ACC112 (cell line): ENCODE measurements around the gene GTF2I.
"Not testable (repeated sequence)": the region's sequence is repeated elsewhere in the genome, so short reads cannot be mapped to it uniquely, and the experiment has no call there.

Experiments
- H2AFZ ChIP-seq: fragments of 200-600 bp; sonication (generic); one replicate; pipeline ENCODE4 v1.6.0; 2017; ENCODE audit warnings: antibody characterized with exemption, low read length; ENCODE audit not compliant: unreplicated experiment
- H3K27ac ChIP-seq: fragments of 200-600 bp; sonication (generic); 2 replicates; pipeline ENCODE4 v1.5.1; 2014; ENCODE audit warnings: low read depth, mild to moderate bottlenecking, antibody characterized with exemption, low read length, moderate library complexity
- H3K27me3 ChIP-seq: fragments of 200-600 bp; sonication (generic); 2 replicates; pipeline ENCODE4 v1.6.1; 2014; ENCODE audit warnings: mild to moderate bottlenecking, antibody characterized with exemption, low read length, moderate library complexity, mixed read lengths; ENCODE audit not compliant: insufficient read depth
- H3K36me3 ChIP-seq: fragments of 200-600 bp; sonication (generic); 2 replicates; pipeline ENCODE4 v1.6.1; 2016; ENCODE audit warnings: mild to moderate bottlenecking, antibody characterized with exemption, low read length, moderate library complexity, mixed read lengths; ENCODE audit not compliant: insufficient read depth
- H3K4me1 ChIP-seq: fragments of 200-600 bp; sonication (generic); one replicate; pipeline ENCODE4 v1.6.1; 2016; ENCODE audit warnings: low read length, mixed read lengths; ENCODE audit not compliant: insufficient read depth, unreplicated experiment, control insufficient read depth
- H3K4me3 ChIP-seq: fragments of 200-600 bp; sonication (generic); 2 replicates; pipeline ENCODE4 v1.5.1; 2014; ENCODE audit warnings: mild to moderate bottlenecking, low read depth, low read length
- H3K79me2 ChIP-seq: fragments of 200-600 bp; sonication (generic); one replicate; pipeline ENCODE4 v1.6.0; 2016; ENCODE audit warnings: low read length; ENCODE audit not compliant: control insufficient read depth, unreplicated experiment, insufficient read depth

GTF2I gene

DNA sequence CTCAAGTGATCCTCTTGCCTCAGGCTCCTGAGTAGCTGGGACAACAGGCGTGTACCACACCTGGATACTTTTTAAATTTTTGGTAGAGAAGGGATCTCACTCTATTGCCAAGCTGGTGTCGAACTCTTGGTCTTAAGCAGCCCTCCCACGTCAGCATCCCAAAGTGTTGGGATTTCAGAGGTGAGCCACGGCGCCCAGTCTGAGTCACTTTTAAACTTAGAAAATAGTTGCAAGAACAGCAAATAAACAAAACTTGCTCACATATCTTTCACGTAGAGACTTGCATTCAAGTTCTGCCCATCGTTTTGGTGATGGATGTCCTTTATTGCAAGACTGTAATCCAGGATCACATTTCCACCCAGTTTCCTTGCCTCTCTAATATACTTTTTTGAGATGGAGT is 16.6 kb downstream of the GTF2I start:
- H3K27ac ChIP-seq: no peak overlapping the region
- H3K4me1 ChIP-seq: no peaks in the 10 kb centered on the region
- no peaks in the 10 kb centered on the region for H3K27me3 ChIP-seq
- H2AFZ ChIP-seq: no peak overlapping the region
- peaks cover 4% of the 10 kb centered on the region; the same call in 1 of the 2 replicates for H3K36me3 ChIP-seq
- H3K79me2 ChIP-seq: peaks cover 84% of the 10 kb centered on the region
- no peak overlapping the region for H3K4me3 ChIP-seq

DNA sequence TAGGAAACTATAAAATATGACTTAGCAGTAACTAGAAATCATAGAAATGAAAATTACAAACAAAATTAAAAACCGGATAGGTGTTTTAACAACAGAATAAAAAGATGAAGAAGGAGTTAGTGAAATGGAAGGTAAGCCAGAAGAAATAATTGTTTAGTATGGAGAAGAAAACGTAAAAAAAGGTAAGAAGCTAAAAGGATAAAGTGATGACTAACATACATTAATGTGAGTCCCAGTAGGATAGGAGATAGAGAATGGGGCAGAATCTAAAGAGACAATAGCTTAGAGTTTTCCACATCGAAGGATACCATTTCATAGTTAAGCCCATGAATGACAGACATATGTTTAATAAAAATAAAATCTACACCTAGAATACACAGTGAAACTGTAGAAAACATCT is 25.3 kb downstream of the GTF2I start:
- Histone ChIP-seq H3K27ac (no peak overlapping the region), H3K27me3 (no peaks in the 10 kb centered on the region), H3K4me3 (no peak overlapping the region), H2AFZ (no peak overlapping the region), H3K36me3 (peaks cover 6% of the 10 kb centered on the region; the same call in 1 of the 2 replicates), H3K4me1 (no peaks in the 10 kb centered on the region), H3K79me2 (peaks cover 74% of the 10 kb centered on the region)

DNA sequence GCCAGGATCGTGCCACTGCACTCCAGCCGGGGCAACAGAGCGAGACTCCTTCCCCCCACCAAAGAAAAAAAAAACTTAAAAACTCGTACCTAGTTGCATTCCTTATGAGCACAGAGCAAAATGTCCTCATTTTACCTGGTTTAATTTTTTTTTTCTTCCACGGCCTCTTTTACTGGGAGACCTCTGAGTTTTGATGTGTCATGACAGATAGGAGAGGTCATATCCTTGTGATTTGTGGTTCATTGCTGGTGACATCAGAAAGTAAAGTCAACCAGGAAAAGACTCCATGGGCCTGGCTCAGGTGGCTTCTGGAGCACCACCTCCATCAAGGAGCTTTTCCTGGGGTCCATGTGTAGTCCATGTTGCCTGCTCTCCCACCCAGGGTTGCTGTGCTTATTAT is 26.3 kb downstream of the GTF2I start:
- H3K27ac ChIP-seq: no peak overlapping the region
- no peaks in the 10 kb centered on the region for H3K27me3 ChIP-seq
- no peak overlapping the region for H3K4me3 ChIP-seq
- no peak overlapping the region for H2AFZ ChIP-seq
- peaks cover 4% of the 10 kb centered on the region; the same call in 1 of the 2 replicates for H3K36me3 ChIP-seq
- no peaks in the 10 kb centered on the region for H3K4me1 ChIP-seq
- peaks cover 72% of the 10 kb centered on the region for H3K79me2 ChIP-seq

DNA sequence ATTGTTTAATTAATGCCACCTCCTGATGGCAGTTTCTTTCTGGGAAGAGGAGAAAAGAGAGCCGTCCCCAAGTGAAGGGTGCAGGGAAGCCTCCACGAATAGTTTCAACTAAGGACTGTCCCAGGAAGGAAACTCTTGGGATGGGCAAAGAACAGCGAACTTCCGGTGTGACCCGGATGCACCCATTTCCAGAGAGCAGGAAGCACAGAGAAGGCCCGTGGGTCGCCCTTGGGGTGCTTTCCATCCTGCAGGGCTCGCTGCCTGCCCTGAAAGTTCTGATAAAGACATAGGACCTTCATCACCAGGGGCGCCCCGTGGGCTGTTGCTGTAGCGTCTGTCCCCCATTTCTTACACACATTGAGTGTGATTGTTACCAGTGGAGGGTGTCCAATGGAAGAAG is 27.0 kb downstream of the GTF2I start:
- Histone ChIP-seq H3K4me3 (no peak overlapping the region), H3K4me1 (no peaks in the 10 kb centered on the region), H3K27me3 (no peaks in the 10 kb centered on the region), H2AFZ (no peak overlapping the region), H3K36me3 (0 out of 2 replicates have a peak, but pooled peaks cover under 1% of the 10 kb centered on the region), H3K79me2 (peaks cover 69% of the 10 kb centered on the region), H3K27ac (no peak overlapping the region)

DNA sequence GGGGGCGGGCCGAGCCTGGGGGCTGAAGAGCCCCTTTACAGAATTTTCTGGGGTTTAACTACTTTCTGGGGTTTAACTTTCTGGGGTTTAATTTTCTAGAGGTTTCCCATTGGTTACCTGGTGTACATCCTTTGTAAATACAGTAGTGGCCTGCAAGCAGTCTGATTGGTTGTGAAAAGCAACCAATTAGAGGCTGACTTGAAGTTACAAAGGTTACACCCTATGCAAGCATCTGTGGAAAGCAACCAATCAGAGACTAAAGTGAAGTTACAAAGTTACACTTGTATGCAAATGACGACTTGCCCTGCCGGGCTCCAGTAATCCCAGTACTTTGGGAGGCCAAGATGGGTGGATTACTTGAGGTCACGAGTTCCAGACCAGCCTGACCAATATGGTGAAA is 27.4 kb downstream of the GTF2I start:
- Histone ChIP-seq H3K36me3 (no peaks in the 10 kb centered on the region), H3K4me1 (no peaks in the 10 kb centered on the region), H3K27ac (no peak overlapping the region), H3K4me3 (no peak overlapping the region), H3K79me2 (peaks cover 69% of the 10 kb centered on the region), H2AFZ (no peak overlapping the region), H3K27me3 (no peaks in the 10 kb centered on the region)

DNA sequence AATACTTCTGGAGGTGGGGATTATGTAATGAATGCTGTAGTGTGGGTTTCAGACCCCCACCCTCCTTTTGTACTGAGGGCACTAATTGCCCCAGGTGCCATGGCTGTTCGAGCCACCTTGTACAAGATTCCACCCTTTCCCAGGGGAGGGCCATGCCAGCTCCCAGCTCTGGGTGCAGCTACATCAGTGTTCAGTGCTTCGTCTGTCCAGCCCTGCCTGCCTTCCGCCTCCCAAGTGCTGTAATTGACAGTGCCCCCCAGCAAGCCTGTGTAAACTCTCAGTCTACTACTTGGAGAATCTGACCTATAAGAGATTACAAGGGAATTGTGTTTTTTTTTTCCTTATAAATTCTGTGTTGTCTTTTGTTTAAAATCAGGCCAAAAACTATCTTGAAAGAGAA is 33.0 kb downstream of the GTF2I start:
- H3K36me3 ChIP-seq: peaks cover 34% of the 10 kb centered on the region
- peaks cover 26% of the 10 kb centered on the region for H3K79me2 ChIP-seq
- no peaks in the 10 kb centered on the region for H3K4me1 ChIP-seq
- no peaks in the 10 kb centered on the region for H3K27me3 ChIP-seq
- H2AFZ ChIP-seq: no peak overlapping the region
- H3K27ac ChIP-seq: no peak overlapping the region
- H3K4me3 ChIP-seq: no peak overlapping the region

DNA sequence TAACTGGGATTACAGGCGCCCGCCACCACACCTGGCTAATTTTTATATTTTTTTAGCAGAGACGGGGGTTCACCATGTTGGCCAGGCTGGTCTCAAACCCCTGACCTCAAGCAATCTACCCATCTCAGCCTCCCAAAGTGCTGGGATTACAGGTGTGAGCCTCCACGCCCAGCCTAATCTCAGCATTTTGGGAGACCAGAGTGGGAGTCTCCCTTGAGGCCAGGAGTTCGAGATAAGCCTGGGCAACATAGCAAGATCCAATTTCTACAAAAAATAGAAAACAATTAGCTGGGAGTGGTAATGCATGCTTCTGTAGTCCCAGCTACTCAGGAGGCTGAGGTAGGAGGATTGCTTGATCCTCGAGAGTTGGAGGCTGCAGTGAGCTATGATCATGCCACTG is 46.9 kb downstream of the GTF2I start:
- H3K36me3 ChIP-seq: peaks cover 39% of the 10 kb centered on the region
- H3K79me2 ChIP-seq, H3K27ac ChIP-seq, H3K4me1 ChIP-seq, H3K27me3 ChIP-seq, H2AFZ ChIP-seq, H3K4me3 ChIP-seq: not testable (repeated sequence)

DNA sequence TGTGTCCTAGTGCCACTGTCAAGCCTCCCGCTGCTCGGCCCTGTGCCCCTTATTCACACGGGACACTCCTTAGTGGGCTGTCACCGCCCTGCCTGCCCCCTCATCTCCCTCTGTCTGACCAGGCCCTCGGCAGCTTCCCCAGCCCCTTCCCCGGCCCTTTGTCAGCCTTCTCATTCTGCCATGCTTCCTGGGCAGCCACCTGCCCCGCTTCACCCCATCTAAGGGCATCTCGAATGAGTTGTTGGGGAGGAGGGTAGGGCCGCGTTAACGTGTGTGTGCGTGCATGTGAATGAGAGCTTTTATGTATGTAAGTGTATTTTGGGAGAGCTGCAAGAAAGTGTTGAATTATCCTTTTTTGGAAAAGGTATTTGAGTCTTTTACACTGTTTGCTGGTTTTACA is 49.7 kb downstream of the GTF2I start:
- Histone ChIP-seq H3K4me1 (no peaks in the 10 kb centered on the region), H2AFZ (no peak overlapping the region), H3K79me2 (no peaks in the 10 kb centered on the region), H3K4me3 (no peak overlapping the region), H3K27me3 (no peaks in the 10 kb centered on the region), H3K27ac (no peak overlapping the region), H3K36me3 (peaks cover 49% of the 10 kb centered on the region)

DNA sequence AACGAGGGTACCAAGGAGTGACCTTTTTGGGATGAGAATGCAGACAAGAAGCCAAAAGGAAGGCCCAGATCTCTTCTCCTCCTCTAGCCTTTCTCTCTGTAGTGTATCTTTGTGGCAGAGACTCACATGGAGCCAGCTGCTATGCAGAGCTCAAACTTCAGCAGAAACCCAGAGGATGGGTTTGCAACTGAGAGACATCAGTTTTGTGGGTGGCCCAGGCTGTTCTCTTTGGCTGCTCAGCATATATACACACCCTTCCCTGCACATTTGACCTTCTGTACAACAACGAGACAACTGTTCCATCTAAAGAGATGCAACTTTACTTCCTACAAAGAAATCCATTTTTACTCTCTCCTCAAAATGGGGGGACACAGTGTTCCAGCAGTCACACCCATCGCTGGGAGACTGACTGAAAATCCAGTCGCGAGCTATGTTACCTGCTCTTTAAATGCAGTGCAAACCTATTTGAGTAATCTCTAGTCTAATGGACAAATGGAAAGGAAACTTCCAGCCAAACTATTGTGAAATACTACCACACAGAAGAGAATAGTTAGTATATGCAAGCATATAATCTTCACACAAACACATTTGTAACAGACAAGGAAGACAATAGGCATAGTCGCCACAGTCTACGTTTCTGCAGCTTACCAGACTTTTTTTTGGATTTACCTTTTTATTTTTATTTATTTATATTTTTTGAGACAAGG is 51.2 kb downstream of the GTF2I start:
- no peak overlapping the region for H2AFZ ChIP-seq
- H3K79me2 ChIP-seq: no peaks in the 10 kb centered on the region
- no peak overlapping the region for H3K4me3 ChIP-seq
- H3K27me3 ChIP-seq: no peaks in the 10 kb centered on the region
- H3K4me1 ChIP-seq: no peaks in the 10 kb centered on the region
- H3K36me3 ChIP-seq: peaks cover 62% of the 10 kb centered on the region
- H3K27ac ChIP-seq: no peak overlapping the region

DNA sequence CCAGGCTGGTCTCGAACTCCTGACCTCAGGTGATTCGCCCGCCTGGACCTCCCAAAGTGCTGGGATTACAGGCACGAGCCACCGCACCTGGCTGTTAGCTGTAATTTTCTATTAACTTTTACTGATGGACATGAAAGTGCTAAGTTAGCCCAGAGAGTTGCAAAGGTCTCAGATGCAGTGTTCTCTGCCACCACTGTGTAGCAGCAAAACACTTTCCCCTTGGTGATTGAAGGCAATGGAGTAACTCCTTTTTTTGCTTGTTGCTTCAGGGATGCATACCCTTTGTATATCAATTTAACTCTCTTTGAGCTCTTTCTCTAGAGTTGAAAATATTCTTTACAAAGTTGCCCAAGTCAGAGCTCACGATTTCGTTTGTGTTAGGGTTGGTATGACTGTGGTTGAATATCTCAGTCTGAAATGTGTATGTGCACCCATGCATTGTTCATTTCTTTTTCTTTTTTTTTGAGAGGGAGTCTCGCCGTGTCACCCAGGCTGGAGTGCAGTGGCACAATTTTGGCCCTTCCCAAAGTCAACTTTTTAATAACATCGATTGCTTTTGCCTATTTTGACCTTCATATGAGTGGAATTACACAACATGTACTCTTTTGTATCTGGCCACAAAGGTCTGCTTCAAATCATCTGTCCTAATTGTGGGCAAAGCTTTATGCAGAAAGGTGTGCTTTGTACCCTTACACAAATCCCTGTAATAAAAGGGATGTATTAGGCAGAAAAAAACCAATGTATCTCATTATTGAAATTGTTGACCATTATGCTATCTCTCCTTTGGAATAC is 52.6 kb downstream of the GTF2I start:
- no peak overlapping the region for H3K27ac ChIP-seq
- no peaks in the 10 kb centered on the region for H3K27me3 ChIP-seq
- H3K4me3 ChIP-seq: no peak overlapping the region
- no peaks in the 10 kb centered on the region for H3K79me2 ChIP-seq
- no peak overlapping the region for H2AFZ ChIP-seq
- H3K4me1 ChIP-seq: no peaks in the 10 kb centered on the region
- peaks cover 65% of the 10 kb centered on the region for H3K36me3 ChIP-seq

DNA sequence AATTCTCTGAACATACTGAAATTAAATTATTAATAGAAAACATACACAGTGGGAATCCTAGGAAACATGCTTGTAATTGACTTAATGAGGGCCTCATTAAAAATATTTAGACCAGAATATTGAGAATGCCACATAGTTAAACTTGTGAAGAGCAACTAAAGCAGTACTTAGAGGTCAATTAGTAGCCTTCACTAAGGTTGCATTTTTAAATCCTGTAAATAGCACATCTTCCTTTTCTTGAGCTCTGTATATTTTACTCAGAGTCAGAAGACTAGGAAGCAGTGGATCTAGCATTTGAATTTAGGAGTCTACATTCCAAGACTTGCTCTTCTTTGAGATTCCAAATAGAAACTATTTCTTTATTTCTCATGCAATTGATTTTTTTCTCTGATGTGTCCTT is 56.0 kb downstream of the GTF2I start:
- peaks cover 64% of the 10 kb centered on the region for H3K36me3 ChIP-seq
- no peaks in the 10 kb centered on the region for H3K79me2 ChIP-seq
- peaks cover 13% of the 10 kb centered on the region for H3K4me1 ChIP-seq
- no peaks in the 10 kb centered on the region for H3K27me3 ChIP-seq
- H2AFZ ChIP-seq: no peak overlapping the region
- H3K27ac ChIP-seq: no peak overlapping the region
- no peak overlapping the region for H3K4me3 ChIP-seq
